ENCODE results near the gene TOMM22.

DNA sequence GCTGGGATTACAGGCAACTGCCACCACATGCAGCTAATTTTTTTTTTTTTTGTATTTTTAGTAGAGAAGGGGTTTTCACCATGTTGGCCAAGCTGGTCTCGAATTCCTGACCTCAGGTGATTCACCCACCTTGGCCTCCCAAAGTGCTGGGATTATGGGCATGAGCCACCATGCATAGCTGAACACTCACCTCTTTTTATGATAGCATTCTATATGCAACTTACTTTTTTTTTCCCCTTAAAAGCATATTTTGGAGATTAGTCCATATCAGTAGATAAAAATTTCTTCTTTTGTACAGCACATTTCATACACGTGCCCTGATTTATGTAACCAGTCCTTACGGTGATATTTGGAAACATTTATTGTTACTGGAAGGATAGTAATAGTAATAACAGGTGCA, 38.6 kb downstream of the TOMM22 start:
- TF ChIP-seq, protein P1, sequence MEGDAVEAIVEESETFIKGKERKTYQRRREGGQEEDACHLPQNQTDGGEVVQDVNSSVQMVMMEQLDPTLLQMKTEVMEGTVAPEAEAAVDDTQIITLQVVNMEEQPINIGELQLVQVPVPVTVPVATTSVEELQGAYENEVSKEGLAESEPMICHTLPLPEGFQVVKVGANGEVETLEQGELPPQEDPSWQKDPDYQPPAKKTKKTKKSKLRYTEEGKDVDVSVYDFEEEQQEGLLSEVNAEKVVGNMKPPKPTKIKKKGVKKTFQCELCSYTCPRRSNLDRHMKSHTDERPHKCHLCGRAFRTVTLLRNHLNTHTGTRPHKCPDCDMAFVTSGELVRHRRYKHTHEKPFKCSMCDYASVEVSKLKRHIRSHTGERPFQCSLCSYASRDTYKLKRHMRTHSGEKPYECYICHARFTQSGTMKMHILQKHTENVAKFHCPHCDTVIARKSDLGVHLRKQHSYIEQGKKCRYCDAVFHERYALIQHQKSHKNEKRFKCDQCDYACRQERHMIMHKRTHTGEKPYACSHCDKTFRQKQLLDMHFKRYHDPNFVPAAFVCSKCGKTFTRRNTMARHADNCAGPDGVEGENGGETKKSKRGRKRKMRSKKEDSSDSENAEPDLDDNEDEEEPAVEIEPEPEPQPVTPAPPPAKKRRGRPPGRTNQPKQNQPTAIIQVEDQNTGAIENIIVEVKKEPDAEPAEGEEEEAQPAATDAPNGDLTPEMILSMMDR (conservative IDR thresholded peaks at IDR 0.05; ENCODE audit: low read length), result no peak
- TF ChIP-seq EZH2phosphoT487 (IDR thresholded peaks at IDR 0.05; ENCODE audit: borderline replicate concordance), result no peak

All from Loucy (cell line).